PC-9 (cell line): ENCODE measurements around the gene AHNAK. TPM values are rescaled to one million over a fixed set of nuclear protein-coding genes. Genes with fewer than 3 reads are reported as not detected.

Experiments
- BruUV-seq: library from RNA; stranded (reverse); fragments of 400-500 nt; replicated peaks from 2 replicates; lab custom pipeline; 2021; lab: Mats Ljungman, UMichigan
- CTCF ChIA-PET: fragments of 300-600 bp; sonication (Branson Sonifier 250); formaldehyde crosslinking; loops from one replicate; lab custom pipeline; 2022; ENCODE audit warnings: antibody characterized with exemption; lab: Charles Lee
- POLR2A ChIA-PET: fragments of 300-600 bp; sonication (Branson Sonifier 250); formaldehyde crosslinking; loops from one replicate; lab custom pipeline; 2022; ENCODE audit warnings: antibody characterized with exemption; ENCODE audit not compliant: unreplicated experiment; lab: Charles Lee
- DNase-seq, 2 experiments: peaks; one replicate each; pipeline versions ENCODE4 v3.0.0 to v3.0.0-alpha.2; 2015 to 2022; ENCODE audit warnings: mixed read lengths in 1 of 2
- H2AFZ ChIP-seq: fragments of 200-600 bp; sonication (generic); 2 replicates; pipeline ENCODE4 v1.8.1; 2017; ENCODE audit warnings: antibody characterized with exemption
- H3F3A ChIP-seq: fragments of 200-600 bp; sonication (generic); 2 replicates; pipeline ENCODE4 v1.8.1; 2017; ENCODE audit warnings: antibody characterized with exemption, mild to moderate bottlenecking, low read depth; ENCODE audit not compliant: insufficient read depth
- H3K27ac ChIP-seq: fragments of 200-600 bp; sonication (generic); 2 replicates; pipeline ENCODE4 v1.6.1; 2016; ENCODE audit warnings: mixed run types
- H3K27me3 ChIP-seq: fragments of 200-600 bp; sonication (generic); 2 replicates; pipeline ENCODE4 v1.6.1; 2016; ENCODE audit warnings: low read depth, mixed run types; ENCODE audit not compliant: insufficient read depth
- H3K36me3 ChIP-seq: fragments of 200-600 bp; sonication (generic); 2 replicates; pipeline ENCODE4 v1.6.1; 2016; ENCODE audit warnings: low read depth, mixed run types
- H3K4me1 ChIP-seq: fragments of 200-600 bp; sonication (generic); replicated peaks from 2 replicates; pipeline ENCODE4 v1.6.1; 2016; ENCODE audit warnings: mixed run types; ENCODE audit not compliant: insufficient read depth
- H3K4me2 ChIP-seq: fragments of 200-600 bp; sonication (generic); 2 replicates; pipeline ENCODE4 v1.6.1; 2017; ENCODE audit warnings: mixed run types
- H3K4me3 ChIP-seq: fragments of 200-600 bp; sonication (generic); 2 replicates; pipeline ENCODE4 v1.6.1; 2016; ENCODE audit warnings: mixed run types
- H3K79me2 ChIP-seq: fragments of 200-600 bp; sonication (generic); 2 replicates; pipeline ENCODE4 v1.6.1; 2017; ENCODE audit warnings: low read depth, mixed run types
- H3K9me2 ChIP-seq: fragments of 200-600 bp; sonication (generic); 2 replicates; pipeline ENCODE4 v1.8.1; 2017; ENCODE audit warnings: mild to moderate bottlenecking; ENCODE audit not compliant: insufficient read depth
- H3K9me3 ChIP-seq: fragments of 200-600 bp; sonication (generic); 2 replicates; pipeline ENCODE4 v1.8.1; 2016; ENCODE audit warnings: low read depth; ENCODE audit not compliant: insufficient read depth
- H4K20me1 ChIP-seq: fragments of 200-600 bp; sonication (generic); 2 replicates; pipeline ENCODE4 v1.8.1; 2017; ENCODE audit not compliant: insufficient read depth
- CTCF ChIP-seq: fragments of 200-600 bp; sonication (generic); conservative IDR thresholded peaks from 2 replicates; pipeline ENCODE4 v1.6.1; 2017; ENCODE audit warnings: mixed run types, antibody characterized with exemption, mild to moderate bottlenecking, moderate library complexity
- EZH2 ChIP-seq: fragments of 200-600 bp; sonication (generic); IDR thresholded peaks from 2 replicates; pipeline ENCODE4 v1.8.0; 2017; ENCODE audit warnings: antibody characterized with exemption, low read depth
- intact Hi-C: fragments of 100-400 bp; cut with micrococcal nuclease; formaldehyde crosslinking; loops from one replicate; pipeline ENCODE4 v1.10.0; 2022; ENCODE audit not compliant: unreplicated experiment
- total RNA-seq: library from RNA; stranded (reverse); gene quantifications from 2 replicates; pipeline ENCODE4 v1.2.3, GENCODE V29; 2021

Gene AHNAK
- total RNA-seq, 1 experiment from 2014 or later = 632 TPM

- POLR2A ChIA-PET = no interaction called here
Observed at GRCh38 chr11:62439785-62440602, 106.6 kb downstream of the AHNAK start.

GRCh38 chr11:62438641-62439040, 108.0 kb downstream of the AHNAK start:
- BruUV-seq = no TSS peak
- CTCF ChIA-PET = no interaction called here
- DNase-seq = no peak
- no peaks in the 10 kb centered on the region for H3K36me3 ChIP-seq
- no peaks in the 10 kb centered on the region for H3K4me1 ChIP-seq
- no peak overlapping the region for H3K27ac ChIP-seq
- H3F3A ChIP-seq = peaks cover 9% of the 10 kb centered on the region
- intact Hi-C loops = no loop called here
- no peaks in the 10 kb centered on the region for H4K20me1 ChIP-seq
- H3K9me2 ChIP-seq = no peaks in the 10 kb centered on the region
- no peaks in the 10 kb centered on the region for H3K79me2 ChIP-seq
- H3K4me3 ChIP-seq = no peak overlapping the region
- no peak overlapping the region for H3K4me2 ChIP-seq
- POLR2A ChIA-PET = no interaction called here
- H3K27me3 ChIP-seq = no peaks in the 10 kb centered on the region
- no peak for TF ChIP-seq CTCF
- TF ChIP-seq EZH2 = no peak
- no peaks in the 10 kb centered on the region for H3K9me3 ChIP-seq
- no peak overlapping the region for H2AFZ ChIP-seq

More at GRCh38 chr11:62439785-62440602, 106.6 kb downstream of the AHNAK start:
- BruUV-seq = no TSS peak
- Histone ChIP-seq H4K20me1 (no peaks in the 10 kb centered on the region), H3F3A (peaks cover 9% of the 10 kb centered on the region), H3K9me2 (no peaks in the 10 kb centered on the region), H3K27ac (no peak overlapping the region), H3K4me2 (no peak overlapping the region), H3K36me3 (no peaks in the 10 kb centered on the region), H3K79me2 (no peaks in the 10 kb centered on the region), H3K9me3 (no peaks in the 10 kb centered on the region), H3K4me3 (no peak overlapping the region), H3K4me1 (no peaks in the 10 kb centered on the region), H2AFZ (no peak overlapping the region), H3K27me3 (no peaks in the 10 kb centered on the region)
- intact Hi-C loops = no loop called here
- TF ChIP-seq EZH2 (no peak), CTCF (no peak)
- DNase-seq = no peak
- CTCF ChIA-PET = no interaction called here

GRCh38 chr11:62437616-62438015, 109.0 kb downstream of the AHNAK start:
- Histone ChIP-seq H3K36me3 (no peaks in the 10 kb centered on the region), H3F3A (peaks cover 9% of the 10 kb centered on the region), H4K20me1 (no peaks in the 10 kb centered on the region), H2AFZ (no peak overlapping the region), H3K9me3 (no peaks in the 10 kb centered on the region), H3K9me2 (no peaks in the 10 kb centered on the region), H3K4me3 (no peak overlapping the region), H3K4me2 (no peak overlapping the region), H3K27me3 (no peaks in the 10 kb centered on the region), H3K27ac (no peak overlapping the region), H3K79me2 (no peaks in the 10 kb centered on the region), H3K4me1 (no peaks in the 10 kb centered on the region)
- no TSS peak for BruUV-seq
- CTCF ChIA-PET = no interaction called here
- POLR2A ChIA-PET = no interaction called here
- intact Hi-C loops = no loop called here
- TF ChIP-seq EZH2 (no peak), CTCF (no peak)
- no peak for DNase-seq
